ENCODE results near the gene IL36RN.

Gene IL36RN

DNA sequence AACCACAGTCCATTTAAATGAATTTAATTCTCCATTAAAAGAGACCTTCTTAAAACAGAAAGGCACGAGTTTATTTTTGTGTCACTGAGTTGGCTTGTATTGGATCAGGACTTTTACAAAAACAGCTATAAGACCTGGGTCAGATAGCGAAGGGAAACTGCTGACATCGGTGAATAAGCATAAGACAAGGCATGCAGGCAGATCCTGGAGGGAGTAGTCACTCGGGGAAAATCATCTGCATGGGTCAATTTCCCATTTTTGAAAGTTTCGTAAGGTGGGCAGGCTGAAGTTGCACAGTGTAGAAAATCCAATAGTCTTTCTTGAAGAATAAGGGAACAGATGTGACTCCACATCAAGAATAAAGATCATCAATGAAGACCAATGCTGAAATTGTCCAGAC, 19.3 kb upstream of the IL36RN start:
- Histone ChIP-seq H3K27me3 (ENCODE audit: insufficient read depth, poor library complexity, severe bottlenecking) (no peaks in the 10 kb centered on the region), H3K4me3 (replicated peaks; ENCODE audit: insufficient read depth, low read length) (no peak overlapping the region), H3K27ac (replicated peaks) (no peak overlapping the region)
- no peak for DNase-seq (ENCODE audit: low read depth in 1 of 2, low spot score in 1 of 2)
- TF ChIP-seq, protein P1, sequence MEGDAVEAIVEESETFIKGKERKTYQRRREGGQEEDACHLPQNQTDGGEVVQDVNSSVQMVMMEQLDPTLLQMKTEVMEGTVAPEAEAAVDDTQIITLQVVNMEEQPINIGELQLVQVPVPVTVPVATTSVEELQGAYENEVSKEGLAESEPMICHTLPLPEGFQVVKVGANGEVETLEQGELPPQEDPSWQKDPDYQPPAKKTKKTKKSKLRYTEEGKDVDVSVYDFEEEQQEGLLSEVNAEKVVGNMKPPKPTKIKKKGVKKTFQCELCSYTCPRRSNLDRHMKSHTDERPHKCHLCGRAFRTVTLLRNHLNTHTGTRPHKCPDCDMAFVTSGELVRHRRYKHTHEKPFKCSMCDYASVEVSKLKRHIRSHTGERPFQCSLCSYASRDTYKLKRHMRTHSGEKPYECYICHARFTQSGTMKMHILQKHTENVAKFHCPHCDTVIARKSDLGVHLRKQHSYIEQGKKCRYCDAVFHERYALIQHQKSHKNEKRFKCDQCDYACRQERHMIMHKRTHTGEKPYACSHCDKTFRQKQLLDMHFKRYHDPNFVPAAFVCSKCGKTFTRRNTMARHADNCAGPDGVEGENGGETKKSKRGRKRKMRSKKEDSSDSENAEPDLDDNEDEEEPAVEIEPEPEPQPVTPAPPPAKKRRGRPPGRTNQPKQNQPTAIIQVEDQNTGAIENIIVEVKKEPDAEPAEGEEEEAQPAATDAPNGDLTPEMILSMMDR (IDR thresholded peaks at IDR 0.05; ENCODE audit: insufficient read depth, low read length), result no peak
- TF ChIP-seq POLR2AphosphoS5 (IDR thresholded peaks at IDR 0.05; ENCODE audit: low read depth) (no peak), SPI1 (IDR thresholded peaks at IDR 0.05; ENCODE audit: borderline replicate concordance, low read depth) (no peak), GABPA (IDR thresholded peaks at IDR 0.05; ENCODE audit: low read depth) (no peak)
- TF ChIP-seq, protein P2, sequence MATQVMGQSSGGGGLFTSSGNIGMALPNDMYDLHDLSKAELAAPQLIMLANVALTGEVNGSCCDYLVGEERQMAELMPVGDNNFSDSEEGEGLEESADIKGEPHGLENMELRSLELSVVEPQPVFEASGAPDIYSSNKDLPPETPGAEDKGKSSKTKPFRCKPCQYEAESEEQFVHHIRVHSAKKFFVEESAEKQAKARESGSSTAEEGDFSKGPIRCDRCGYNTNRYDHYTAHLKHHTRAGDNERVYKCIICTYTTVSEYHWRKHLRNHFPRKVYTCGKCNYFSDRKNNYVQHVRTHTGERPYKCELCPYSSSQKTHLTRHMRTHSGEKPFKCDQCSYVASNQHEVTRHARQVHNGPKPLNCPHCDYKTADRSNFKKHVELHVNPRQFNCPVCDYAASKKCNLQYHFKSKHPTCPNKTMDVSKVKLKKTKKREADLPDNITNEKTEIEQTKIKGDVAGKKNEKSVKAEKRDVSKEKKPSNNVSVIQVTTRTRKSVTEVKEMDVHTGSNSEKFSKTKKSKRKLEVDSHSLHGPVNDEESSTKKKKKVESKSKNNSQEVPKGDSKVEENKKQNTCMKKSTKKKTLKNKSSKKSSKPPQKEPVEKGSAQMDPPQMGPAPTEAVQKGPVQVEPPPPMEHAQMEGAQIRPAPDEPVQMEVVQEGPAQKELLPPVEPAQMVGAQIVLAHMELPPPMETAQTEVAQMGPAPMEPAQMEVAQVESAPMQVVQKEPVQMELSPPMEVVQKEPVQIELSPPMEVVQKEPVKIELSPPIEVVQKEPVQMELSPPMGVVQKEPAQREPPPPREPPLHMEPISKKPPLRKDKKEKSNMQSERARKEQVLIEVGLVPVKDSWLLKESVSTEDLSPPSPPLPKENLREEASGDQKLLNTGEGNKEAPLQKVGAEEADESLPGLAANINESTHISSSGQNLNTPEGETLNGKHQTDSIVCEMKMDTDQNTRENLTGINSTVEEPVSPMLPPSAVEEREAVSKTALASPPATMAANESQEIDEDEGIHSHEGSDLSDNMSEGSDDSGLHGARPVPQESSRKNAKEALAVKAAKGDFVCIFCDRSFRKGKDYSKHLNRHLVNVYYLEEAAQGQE (IDR thresholded peaks at IDR 0.05; ENCODE audit: insufficient replicate concordance, low read depth), result no peak

DNA sequence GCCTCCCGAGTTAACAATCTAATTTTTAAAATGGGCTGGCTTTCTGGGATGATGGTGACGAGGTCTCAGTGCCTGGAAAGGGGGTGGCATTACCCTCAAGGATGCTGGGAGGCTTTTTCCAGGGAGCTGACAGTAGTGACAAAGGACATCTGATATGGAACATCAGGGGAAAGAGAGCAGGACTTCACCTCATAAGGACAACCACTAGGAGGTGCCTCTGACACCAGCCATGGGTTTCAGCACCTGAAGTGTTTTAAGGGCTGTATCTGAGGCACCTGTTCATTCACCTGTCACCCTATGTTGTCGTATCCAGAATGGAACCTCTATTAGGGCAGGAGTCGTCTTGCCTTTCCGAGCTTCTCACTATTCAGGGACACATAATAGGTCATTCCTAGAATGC, 17.1 kb upstream of the IL36RN start:
- no peak overlapping the region for H3K27ac ChIP-seq (replicated peaks)
- DNase-seq (ENCODE audit: low read depth in 1 of 2, low spot score in 1 of 2), result no peak
- H3K4me3 ChIP-seq (replicated peaks; ENCODE audit: insufficient read depth, low read length), result no peak overlapping the region
- H3K27me3 ChIP-seq (ENCODE audit: insufficient read depth, poor library complexity, severe bottlenecking), result no peaks in the 10 kb centered on the region
- TF ChIP-seq POLR2AphosphoS5 (IDR thresholded peaks at IDR 0.05; ENCODE audit: low read depth), result no peak

DNA sequence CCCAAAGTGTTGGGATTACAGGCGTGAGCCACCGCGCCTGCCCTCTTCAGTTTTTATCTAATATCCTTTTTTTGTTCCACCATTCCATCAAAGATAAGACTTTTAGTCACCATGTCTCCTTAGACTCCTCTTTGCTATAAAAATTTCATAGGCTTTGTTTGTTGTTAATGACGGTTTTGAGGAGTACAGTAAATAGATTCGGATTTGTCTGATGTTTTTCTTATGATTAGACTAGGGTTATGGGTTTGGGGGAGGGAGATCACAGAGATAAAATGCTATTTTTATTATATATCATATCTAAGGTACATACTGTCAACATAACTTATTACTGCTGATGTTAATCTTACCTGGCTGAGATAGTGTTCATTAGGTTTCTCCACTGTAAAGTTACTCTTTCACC, 12.5 kb upstream of the IL36RN start:
- TF ChIP-seq SPI1 (IDR thresholded peaks at IDR 0.05; ENCODE audit: borderline replicate concordance, low read depth) (no peak), POLR2AphosphoS5 (IDR thresholded peaks at IDR 0.05; ENCODE audit: low read depth) (no peak), GABPA (IDR thresholded peaks at IDR 0.05; ENCODE audit: low read depth) (no peak)
- TF ChIP-seq, protein P1 (IDR thresholded peaks at IDR 0.05; ENCODE audit: insufficient read depth, low read length), result no peak
- TF ChIP-seq, protein P2 (IDR thresholded peaks at IDR 0.05; ENCODE audit: insufficient replicate concordance, low read depth), result no peak
- no peak for DNase-seq (ENCODE audit: low read depth in 1 of 2, low spot score in 1 of 2)
- Histone ChIP-seq H3K27me3 (ENCODE audit: insufficient read depth, poor library complexity, severe bottlenecking) (no peaks in the 10 kb centered on the region), H3K27ac (replicated peaks) (no peak overlapping the region), H3K4me3 (replicated peaks; ENCODE audit: insufficient read depth, low read length) (no peak overlapping the region)

DNA sequence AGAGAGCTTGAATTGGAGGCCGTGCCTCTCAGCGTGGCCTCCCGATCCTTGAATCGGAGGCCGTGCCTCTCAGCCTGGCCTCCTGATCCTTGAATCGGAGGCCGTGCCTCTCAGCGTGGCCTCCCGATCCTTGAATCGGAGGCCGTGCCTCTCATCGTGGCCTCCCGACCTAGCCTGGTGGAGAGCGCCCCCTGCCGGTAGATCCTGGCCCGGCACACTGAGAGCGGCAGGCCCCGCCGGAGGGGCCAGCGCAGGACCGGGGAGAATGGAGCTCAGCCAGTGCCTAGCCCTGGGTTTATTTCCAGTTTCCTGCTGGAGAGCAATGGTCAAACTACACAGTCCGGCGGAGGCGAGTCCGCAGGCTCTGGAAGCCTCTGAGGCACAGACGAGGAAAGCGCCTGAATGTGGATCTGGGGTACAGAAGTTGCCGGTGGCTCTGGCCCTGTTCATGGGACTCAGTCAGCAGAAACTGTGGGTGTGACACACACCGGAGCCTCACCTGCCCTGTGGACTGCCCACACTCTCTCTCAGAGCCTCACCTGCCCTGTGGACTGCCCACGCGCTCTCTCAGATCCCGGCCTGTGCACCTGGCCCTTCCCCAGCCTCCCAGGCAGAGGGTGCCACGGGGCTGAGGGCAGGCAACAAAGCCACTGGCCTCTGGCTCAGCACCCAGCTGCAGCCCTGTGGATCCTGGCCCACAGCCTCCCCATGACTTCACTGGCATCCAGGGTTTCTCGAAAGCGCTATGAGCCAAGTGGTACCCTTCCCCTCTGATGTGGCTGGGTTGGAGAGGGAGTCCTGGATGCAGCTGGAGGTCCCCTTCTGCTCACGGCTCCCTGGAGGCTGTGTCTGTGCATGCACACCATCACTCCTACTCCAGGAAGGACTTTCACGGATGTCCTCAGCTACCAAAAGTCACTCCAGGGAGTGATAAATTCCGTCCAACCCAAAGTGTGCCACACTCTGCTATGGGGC, 7.8 kb upstream of the IL36RN start:
- DNase-seq (ENCODE audit: low read depth in 1 of 2, low spot score in 1 of 2), result no peak
- Histone ChIP-seq H3K27me3 (ENCODE audit: insufficient read depth, poor library complexity, severe bottlenecking) (no peaks in the 10 kb centered on the region), H3K4me3 (replicated peaks; ENCODE audit: insufficient read depth, low read length) (no peak overlapping the region), H3K27ac (replicated peaks) (no peak overlapping the region)
- TF ChIP-seq, protein P1 (IDR thresholded peaks at IDR 0.05; ENCODE audit: insufficient read depth, low read length), result no peak

All from HL-60 (cell line).